Osteoblast (primary cell): Measurements from ENCODE around the gene EIF4B. TPM values are rescaled to one million over a fixed set of nuclear protein-coding genes. Genes with fewer than 3 reads are reported as not detected.

ENCODE experiments used
- DNase-seq: peaks from one replicate; pipeline ENCODE4 v3.0.0; 2011; ENCODE audit warnings: low spot score, mixed read lengths; ENCODE audit not compliant: insufficient read length; ENCODE audit errors: missing footprints
- H2AFZ ChIP-seq: 2 replicates; pipeline ENCODE4 v1.6.0; 2011; ENCODE audit warnings: mild to moderate bottlenecking, low read length
- H3K27ac ChIP-seq: 2 replicates; pipeline ENCODE4 v1.5.1; 2011; ENCODE audit warnings: mild to moderate bottlenecking, low read depth, low read length, moderate library complexity
- H3K27me3 ChIP-seq: 2 replicates; pipeline ENCODE4 v1.6.0; 2012; ENCODE audit warnings: mild to moderate bottlenecking, control low read depth, inconsistent platforms, low read length, moderate library complexity; ENCODE audit not compliant: insufficient read depth
- H3K36me3 ChIP-seq: 2 replicates; pipeline ENCODE4 v1.5.1; 2011; ENCODE audit warnings: mild to moderate bottlenecking, low read length, control low read depth, moderate library complexity; ENCODE audit not compliant: insufficient read depth
- H3K4me1 ChIP-seq: 2 replicates; pipeline ENCODE4 v1.5.1; 2011; ENCODE audit warnings: mild to moderate bottlenecking, low read length, control low read depth, moderate library complexity; ENCODE audit not compliant: insufficient read depth
- H3K4me2 ChIP-seq: 2 replicates; pipeline ENCODE4 v1.6.0; 2011; ENCODE audit warnings: mild to moderate bottlenecking, low read length; ENCODE audit not compliant: insufficient read depth
- H3K4me3 ChIP-seq: fragments of 200-600 bp; sonication (generic); 3 replicates; pipeline ENCODE4 v1.5.1; 2012; ENCODE audit warnings: mild to moderate bottlenecking, low read length, inconsistent platforms; ENCODE audit not compliant: insufficient read depth
- H3K79me2 ChIP-seq: 2 replicates; pipeline ENCODE4 v1.6.0; 2012; ENCODE audit warnings: mild to moderate bottlenecking, low read length, control low read depth, inconsistent platforms; ENCODE audit not compliant: insufficient read depth
- H3K9me3 ChIP-seq: 2 replicates; pipeline ENCODE4 v1.5.1; 2011; ENCODE audit warnings: low read depth, low read length, control low read depth
- H4K20me1 ChIP-seq: 2 replicates; pipeline ENCODE4 v1.6.0; 2012; ENCODE audit warnings: mild to moderate bottlenecking, low read length, control low read depth; ENCODE audit not compliant: insufficient read depth
- total RNA-seq: library from RNA; depleted of rRNA; stranded (reverse); fragments of >200 nt; gene quantifications from 2 replicates; pipeline ENCODE4 v1.2.3, GENCODE V29; 2012
- TF ChIP-seq, protein P1 (sequence below): IDR thresholded peaks from 2 replicates; pipeline ENCODE4 v1.5.1; 2011; ENCODE audit warnings: mild to moderate bottlenecking, low read depth, low read length, moderate library complexity; ENCODE audit errors: extremely low read depth

The EIF4B gene
- total RNA-seq, 1 donor: 1,332 TPM

- Histone ChIP-seq H3K79me2 (no peaks in the 10 kb centered on the region), H3K27ac (no peak overlapping the region), H3K4me2 (no peak overlapping the region), H3K36me3 (peaks cover 79% of the 10 kb centered on the region), H3K4me3 (no peak overlapping the region), H2AFZ (no peak overlapping the region), H4K20me1 (peaks cover 31% of the 10 kb centered on the region), H3K9me3 (no peaks in the 10 kb centered on the region), H3K27me3 (no peaks in the 10 kb centered on the region), H3K4me1 (peaks cover 40% of the 10 kb centered on the region)
- TF ChIP-seq, protein P1, sequence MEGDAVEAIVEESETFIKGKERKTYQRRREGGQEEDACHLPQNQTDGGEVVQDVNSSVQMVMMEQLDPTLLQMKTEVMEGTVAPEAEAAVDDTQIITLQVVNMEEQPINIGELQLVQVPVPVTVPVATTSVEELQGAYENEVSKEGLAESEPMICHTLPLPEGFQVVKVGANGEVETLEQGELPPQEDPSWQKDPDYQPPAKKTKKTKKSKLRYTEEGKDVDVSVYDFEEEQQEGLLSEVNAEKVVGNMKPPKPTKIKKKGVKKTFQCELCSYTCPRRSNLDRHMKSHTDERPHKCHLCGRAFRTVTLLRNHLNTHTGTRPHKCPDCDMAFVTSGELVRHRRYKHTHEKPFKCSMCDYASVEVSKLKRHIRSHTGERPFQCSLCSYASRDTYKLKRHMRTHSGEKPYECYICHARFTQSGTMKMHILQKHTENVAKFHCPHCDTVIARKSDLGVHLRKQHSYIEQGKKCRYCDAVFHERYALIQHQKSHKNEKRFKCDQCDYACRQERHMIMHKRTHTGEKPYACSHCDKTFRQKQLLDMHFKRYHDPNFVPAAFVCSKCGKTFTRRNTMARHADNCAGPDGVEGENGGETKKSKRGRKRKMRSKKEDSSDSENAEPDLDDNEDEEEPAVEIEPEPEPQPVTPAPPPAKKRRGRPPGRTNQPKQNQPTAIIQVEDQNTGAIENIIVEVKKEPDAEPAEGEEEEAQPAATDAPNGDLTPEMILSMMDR: no peak
- DNase-seq: peak; percentile 75
Observed at GRCh38 chr12:53060721-53061276, 54.5 kb downstream of the EIF4B start.

DNA sequence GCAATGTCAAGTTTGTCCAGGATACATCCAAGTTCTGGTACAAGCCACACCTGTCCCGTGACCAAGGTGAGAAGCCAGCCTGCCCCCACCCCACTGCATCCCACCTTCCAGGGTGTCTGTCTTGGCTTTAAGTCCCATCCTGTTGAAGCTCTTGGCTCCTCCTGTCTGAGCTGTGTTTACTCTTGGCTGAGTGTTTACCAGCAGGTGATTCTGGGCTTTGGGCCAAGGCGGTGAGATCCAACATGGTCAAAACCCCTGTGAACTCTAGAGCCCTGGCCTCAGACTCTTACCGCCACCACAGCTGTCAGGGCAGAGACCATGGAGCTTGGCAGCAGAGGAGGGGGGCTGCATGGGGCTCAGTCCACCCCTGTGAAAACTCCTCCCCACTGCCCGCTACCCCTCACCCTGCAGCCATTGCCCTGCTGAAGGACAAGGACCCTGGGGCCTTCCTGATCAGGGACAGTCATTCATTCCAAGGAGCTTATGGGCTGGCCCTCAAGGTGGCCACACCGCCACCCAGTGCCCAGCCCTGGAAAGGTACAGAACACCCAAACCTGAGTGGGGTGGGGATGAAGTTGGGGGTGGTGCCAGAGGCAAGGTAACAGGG lies 55.3 kb downstream of the EIF4B start:
- Histone ChIP-seq H3K4me2 (no peak overlapping the region), H3K4me3 (no peak overlapping the region), H3K79me2 (peaks cover 4% of the 10 kb centered on the region), H3K27ac (peak overlapping the region; percentile 15), H2AFZ (no peak overlapping the region), H4K20me1 (peaks cover 31% of the 10 kb centered on the region), H3K36me3 (peaks cover 79% of the 10 kb centered on the region), H3K4me1 (peaks cover 40% of the 10 kb centered on the region), H3K27me3 (no peaks in the 10 kb centered on the region), H3K9me3 (no peaks in the 10 kb centered on the region)
- DNase-seq: peak; percentile 48
- TF ChIP-seq, protein P1: no peak

DNA sequence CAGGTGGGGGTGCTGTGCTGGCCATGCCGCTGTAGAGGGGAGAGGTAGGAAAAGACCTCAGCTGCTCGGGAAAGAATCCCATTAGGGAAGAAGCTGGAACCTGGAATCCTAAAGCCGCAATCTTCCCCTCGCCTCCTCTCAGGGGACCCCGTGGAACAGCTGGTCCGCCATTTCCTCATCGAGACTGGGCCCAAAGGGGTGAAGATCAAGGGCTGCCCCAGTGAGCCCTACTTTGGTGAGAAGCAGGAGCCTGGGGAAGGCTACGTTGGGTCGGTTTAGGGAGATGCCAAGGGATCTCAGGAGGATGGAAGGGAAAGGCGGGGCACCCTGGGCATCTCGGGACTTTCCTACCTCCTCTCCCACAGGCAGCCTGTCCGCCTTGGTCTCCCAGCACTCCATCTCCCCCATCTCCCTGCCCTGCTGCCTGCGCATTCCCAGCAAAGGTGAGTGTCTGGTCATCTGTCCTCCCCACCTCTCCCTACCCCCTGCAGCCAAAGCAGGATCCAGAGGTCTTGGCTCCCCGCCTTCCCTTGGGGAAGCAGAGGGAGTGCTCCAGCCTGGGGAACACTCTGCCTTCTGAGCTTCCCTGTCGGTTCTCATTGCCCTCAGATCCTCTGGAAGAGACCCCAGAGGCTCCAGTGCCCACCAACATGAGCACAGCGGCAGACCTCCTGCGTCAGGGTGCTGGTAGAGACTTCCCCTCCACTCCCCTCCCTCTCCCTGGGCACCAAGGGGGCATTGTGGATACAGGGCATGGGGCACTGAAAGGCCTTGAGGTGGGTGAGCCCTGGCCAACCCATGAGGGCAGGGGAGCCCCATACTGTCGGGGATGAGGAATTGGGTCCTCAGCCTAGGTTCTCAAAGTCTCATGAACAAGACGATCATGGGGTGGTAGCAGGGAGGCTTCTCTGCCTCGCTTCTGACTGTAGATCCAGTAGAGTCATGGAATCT lies 56.0 kb downstream of the EIF4B start:
- Histone ChIP-seq H3K4me3 (no peak overlapping the region), H3K27ac (peak overlapping the region; percentile 33), H3K27me3 (no peaks in the 10 kb centered on the region), H3K79me2 (peaks cover 4% of the 10 kb centered on the region), H2AFZ (no peak overlapping the region), H3K9me3 (no peaks in the 10 kb centered on the region), H4K20me1 (peaks cover 27% of the 10 kb centered on the region), H3K36me3 (peaks cover 72% of the 10 kb centered on the region), H3K4me1 (peaks cover 43% of the 10 kb centered on the region), H3K4me2 (no peak overlapping the region)
- peak; percentile 83 for DNase-seq
- TF ChIP-seq, protein P1: no peak
